ENCODE measurements around the gene MZB1.

- TF ChIP-seq, protein P1, sequence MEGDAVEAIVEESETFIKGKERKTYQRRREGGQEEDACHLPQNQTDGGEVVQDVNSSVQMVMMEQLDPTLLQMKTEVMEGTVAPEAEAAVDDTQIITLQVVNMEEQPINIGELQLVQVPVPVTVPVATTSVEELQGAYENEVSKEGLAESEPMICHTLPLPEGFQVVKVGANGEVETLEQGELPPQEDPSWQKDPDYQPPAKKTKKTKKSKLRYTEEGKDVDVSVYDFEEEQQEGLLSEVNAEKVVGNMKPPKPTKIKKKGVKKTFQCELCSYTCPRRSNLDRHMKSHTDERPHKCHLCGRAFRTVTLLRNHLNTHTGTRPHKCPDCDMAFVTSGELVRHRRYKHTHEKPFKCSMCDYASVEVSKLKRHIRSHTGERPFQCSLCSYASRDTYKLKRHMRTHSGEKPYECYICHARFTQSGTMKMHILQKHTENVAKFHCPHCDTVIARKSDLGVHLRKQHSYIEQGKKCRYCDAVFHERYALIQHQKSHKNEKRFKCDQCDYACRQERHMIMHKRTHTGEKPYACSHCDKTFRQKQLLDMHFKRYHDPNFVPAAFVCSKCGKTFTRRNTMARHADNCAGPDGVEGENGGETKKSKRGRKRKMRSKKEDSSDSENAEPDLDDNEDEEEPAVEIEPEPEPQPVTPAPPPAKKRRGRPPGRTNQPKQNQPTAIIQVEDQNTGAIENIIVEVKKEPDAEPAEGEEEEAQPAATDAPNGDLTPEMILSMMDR (IDR thresholded peaks at IDR 0.05), result no peak
- TF ChIP-seq POLR2A (IDR thresholded peaks at IDR 0.05), result no peak
These were observed 45.5 kb downstream of the MZB1 start for GRCh38 chr5:139344177-139344576.

Measured in esophagus squamous epithelium (tissue), 4 donors.